MM.1S (cell line): Measurements from ENCODE around the gene ENOPH1.

Experiments
- DNase-seq: peaks from one replicate; pipeline ENCODE4 v3.0.0-alpha.2; 2015
- H2AFZ ChIP-seq: fragments of 300-600 bp; sonication (generic); 2 replicates; pipeline ENCODE4 v1.6.0; 2016; ENCODE audit warnings: antibody characterized with exemption, low read length
- H3F3A ChIP-seq: fragments of 300-600 bp; sonication (generic); 2 replicates; pipeline ENCODE4 v1.6.1; 2016; ENCODE audit warnings: mild to moderate bottlenecking, antibody characterized with exemption, low read length, moderate library complexity, mixed read lengths; ENCODE audit not compliant: insufficient read depth
- H3K27ac ChIP-seq: fragments of 300-600 bp; sonication (generic); 2 replicates; pipeline ENCODE4 v1.5.1; 2016; ENCODE audit warnings: mild to moderate bottlenecking, low read length
- H3K27me3 ChIP-seq: fragments of 300-600 bp; sonication (generic); replicated peaks from 2 replicates; pipeline ENCODE4 v1.6.0; 2016; ENCODE audit warnings: low read length; ENCODE audit not compliant: insufficient read depth
- H3K36me3 ChIP-seq: fragments of 300-600 bp; sonication (generic); replicated peaks from 2 replicates; pipeline ENCODE4 v1.6.1; 2016; ENCODE audit warnings: mild to moderate bottlenecking, low read length, mixed read lengths; ENCODE audit not compliant: insufficient read depth
- H3K4me1 ChIP-seq: fragments of 300-600 bp; sonication (generic); 2 replicates; pipeline ENCODE4 v1.6.1; 2016; ENCODE audit warnings: low read length, mixed read lengths
- H3K4me2 ChIP-seq: fragments of 300-600 bp; sonication (generic); 2 replicates; pipeline ENCODE4 v1.6.0; 2016; ENCODE audit warnings: low read depth, low read length
- H3K4me3 ChIP-seq: fragments of 300-600 bp; sonication (generic); 2 replicates; pipeline ENCODE4 v1.5.1; 2016; ENCODE audit warnings: low read length, mixed read lengths
- H3K79me2 ChIP-seq: fragments of 300-600 bp; sonication (generic); 2 replicates; pipeline ENCODE4 v1.6.1; 2016; ENCODE audit warnings: mixed run types, low read length, mixed read lengths
- H3K9ac ChIP-seq: fragments of 300-600 bp; sonication (generic); 2 replicates; pipeline ENCODE4 v1.6.1; 2016; ENCODE audit warnings: low read length, mixed read lengths
- H3K9me2 ChIP-seq: fragments of 300-600 bp; sonication (generic); replicated peaks from 2 replicates; pipeline ENCODE4 v1.6.1; 2016; ENCODE audit warnings: mild to moderate bottlenecking, low read length, mixed read lengths; ENCODE audit not compliant: insufficient read depth
- H3K9me3 ChIP-seq: fragments of 300-600 bp; sonication (generic); replicated peaks from 2 replicates; pipeline ENCODE4 v1.6.1; 2016; ENCODE audit warnings: mild to moderate bottlenecking, low read length, mixed read lengths; ENCODE audit not compliant: insufficient read depth
- H4K20me1 ChIP-seq: fragments of 300-600 bp; sonication (generic); 2 replicates; pipeline ENCODE4 v1.6.1; 2016; ENCODE audit warnings: mild to moderate bottlenecking, low read length, moderate library complexity, mixed read lengths; ENCODE audit not compliant: insufficient read depth
- CTCF ChIP-seq: fragments of 300-600 bp; sonication (generic); IDR thresholded peaks from 2 replicates; pipeline ENCODE4 v1.5.1; 2016; ENCODE audit warnings: antibody characterized with exemption, low read length, mixed read lengths
- EZH2 ChIP-seq: fragments of 300-600 bp; sonication (generic); optimal IDR thresholded peaks from 2 replicates; pipeline ENCODE3; 2017; ENCODE audit warnings: low read depth, mild to moderate bottlenecking, antibody characterized with exemption, low read length, mixed read lengths
- EZH2phosphoT487 ChIP-seq: fragments of 300-600 bp; sonication (generic); IDR thresholded peaks from 2 replicates; pipeline ENCODE4 v1.6.1; 2018; ENCODE audit warnings: antibody characterized with exemption, low read length

The ENOPH1 gene

GRCh38 chr4:82430193-82430963 is at the start of gene ENOPH1, which contains the start of gene HNRNPDL:
ENOPH1 (plus strand) TSS chr4:82430590; CDS start chr4:82430830, 240 bp downstream.
HNRNPDL (minus strand) TSS chr4:82430462; CDS start chr4:82429690, 772 bp downstream.
- peak within 1 kb of the TSS; percentile 93 for H3K27ac ChIP-seq
- peak within 1 kb of the TSS; percentile 79 for H3K4me2 ChIP-seq
- peak within 1 kb of the TSS; percentile 78 for H2AFZ ChIP-seq
- H3K9me2 ChIP-seq, result no peaks in the 10 kb centered on the region
- H3K4me3 ChIP-seq, result peak within 1 kb of the TSS; percentile 90
- H3K9ac ChIP-seq, result peak within 1 kb of the TSS; percentile 97
- peaks cover 47% of the 10 kb centered on the region for H4K20me1 ChIP-seq
- H3K27me3 ChIP-seq, result no peaks in the 10 kb centered on the region
- TF ChIP-seq EZH2 (no peak), EZH2phosphoT487 (no peak), CTCF (no peak)
- H3K9me3 ChIP-seq, result no peaks in the 10 kb centered on the region
- H3K79me2 ChIP-seq, result peaks cover 91% of the 10 kb centered on the region
- DNase-seq, result peak; percentile 95
- peaks cover 10% of the 10 kb centered on the region; the same call in 1 of the 2 replicates for H3K4me1 ChIP-seq
- H3F3A ChIP-seq, result peaks cover 25% of the 10 kb centered on the region
- H3K36me3 ChIP-seq, result peaks cover 16% of the 10 kb centered on the region

GRCh38 chr4:82380831-82381230 is 49.6 kb upstream of the ENOPH1 start:
- Histone ChIP-seq H3F3A (no peaks in the 10 kb centered on the region), H3K9me3 (no peaks in the 10 kb centered on the region), H2AFZ (no peak overlapping the region), H3K36me3 (no peaks in the 10 kb centered on the region), H3K9ac (no peak overlapping the region), H3K79me2 (peaks cover 8% of the 10 kb centered on the region), H3K4me3 (no peak overlapping the region), H3K27me3 (no peaks in the 10 kb centered on the region), H3K27ac (no peak overlapping the region), H4K20me1 (no peaks in the 10 kb centered on the region), H3K9me2 (no peaks in the 10 kb centered on the region), H3K4me2 (no peak overlapping the region), H3K4me1 (peaks cover 3% of the 10 kb centered on the region; the same call in 1 of the 2 replicates)
- no peak for DNase-seq
- TF ChIP-seq CTCF (no peak), EZH2 (no peak), EZH2phosphoT487 (no peak)

GRCh38 chr4:82381235-82381634 is 49.2 kb upstream of the ENOPH1 start:
- peaks cover 4% of the 10 kb centered on the region for H3K79me2 ChIP-seq
- TF ChIP-seq CTCF (no peak), EZH2 (no peak), EZH2phosphoT487 (no peak)
- H3K9me3 ChIP-seq, result no peaks in the 10 kb centered on the region
- no peak for DNase-seq
- no peak overlapping the region for H3K9ac ChIP-seq
- no peak overlapping the region for H3K27ac ChIP-seq
- H3K4me2 ChIP-seq, result no peak overlapping the region
- no peaks in the 10 kb centered on the region for H4K20me1 ChIP-seq
- H3F3A ChIP-seq, result no peaks in the 10 kb centered on the region
- no peak overlapping the region for H2AFZ ChIP-seq
- no peaks in the 10 kb centered on the region for H3K27me3 ChIP-seq
- no peaks in the 10 kb centered on the region for H3K9me2 ChIP-seq
- H3K4me1 ChIP-seq, result no peaks in the 10 kb centered on the region
- H3K36me3 ChIP-seq, result no peaks in the 10 kb centered on the region
- no peak overlapping the region for H3K4me3 ChIP-seq
